ENCODE measurements around the gene SYNE2.

GRCh38 chr14:64115401-64115800, 262.6 kb downstream of the SYNE2 start:
- TF ChIP-seq CTCF (IDR thresholded peaks at IDR 0.05), result no peak
- no peak for TF ChIP-seq EP300 (IDR thresholded peaks at IDR 0.05)
